G401 (cell line): ENCODE results near the gene FOSL1. TPM values are rescaled to one million over a fixed set of nuclear protein-coding genes. Genes with fewer than 3 reads are reported as not detected.
A peak's percentile ranks its signal among the peaks of the same experiment; 100 is the strongest.

ENCODE experiments used
- DNase-seq: peaks from one replicate; pipeline ENCODE4 v3.0.0-alpha.2; 2015; ENCODE audit warnings: low spot score
- in situ Hi-C: cut with HindIII; loops from 2 replicates; pipeline ENCODE4 v1.10.0; 2016; ENCODE audit warnings: low sequenced_read_pairs, mixed read lengths
- total RNA-seq: library from RNA; depleted of rRNA; stranded (reverse); fragments of >200 nt; shearing (Covaris generic); gene quantifications from 2 replicates; pipeline ENCODE4 v1.2.3, GENCODE V29; 2014

The FOSL1 gene
- total RNA-seq, 1 experiment from 2014 or later = 30.8 TPM

DNA sequence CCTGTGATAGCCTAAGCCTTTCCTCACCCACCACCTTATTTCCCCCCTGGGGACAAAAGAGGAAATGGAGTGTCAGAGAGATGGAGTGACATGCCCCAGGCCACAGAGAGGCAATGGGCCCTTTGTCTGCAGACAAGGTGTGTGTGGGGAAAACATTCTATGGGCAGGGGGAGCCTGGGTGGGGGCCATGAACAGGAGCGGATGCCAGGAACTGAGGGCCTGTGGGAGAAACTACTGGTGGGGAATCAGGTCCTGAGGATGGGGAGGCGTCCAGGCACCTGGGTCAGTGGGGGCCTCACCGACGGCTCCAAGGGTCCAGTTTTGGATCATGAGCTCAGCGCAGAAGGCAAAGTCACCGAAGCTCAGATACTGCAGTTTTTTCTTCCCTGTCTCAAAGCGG is 15.0 kb downstream of the FOSL1 start:
- in situ Hi-C loops = no loop called here
- DNase-seq = no peak

DNA sequence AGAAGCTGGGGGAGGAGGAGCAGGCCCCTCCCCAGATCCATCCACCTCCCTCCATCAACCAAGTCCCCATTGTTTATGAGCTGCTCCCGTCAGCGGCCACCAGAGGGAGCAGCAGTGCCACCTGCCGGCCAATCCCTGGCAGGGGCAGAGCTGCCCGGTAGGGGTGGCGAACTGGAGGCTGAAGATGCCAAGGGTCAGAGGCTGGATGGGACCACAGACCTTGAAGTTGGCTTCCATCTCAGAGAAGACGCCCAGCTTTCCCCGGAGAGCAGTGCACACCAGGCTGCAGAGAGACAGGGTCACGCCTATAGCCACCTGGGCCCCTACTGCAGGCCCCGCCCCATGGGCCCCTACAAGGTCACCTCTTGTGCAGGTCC is 15.5 kb downstream of the FOSL1 start:
- peak; percentile 81 for DNase-seq
- in situ Hi-C loops = no loop called here

DNA sequence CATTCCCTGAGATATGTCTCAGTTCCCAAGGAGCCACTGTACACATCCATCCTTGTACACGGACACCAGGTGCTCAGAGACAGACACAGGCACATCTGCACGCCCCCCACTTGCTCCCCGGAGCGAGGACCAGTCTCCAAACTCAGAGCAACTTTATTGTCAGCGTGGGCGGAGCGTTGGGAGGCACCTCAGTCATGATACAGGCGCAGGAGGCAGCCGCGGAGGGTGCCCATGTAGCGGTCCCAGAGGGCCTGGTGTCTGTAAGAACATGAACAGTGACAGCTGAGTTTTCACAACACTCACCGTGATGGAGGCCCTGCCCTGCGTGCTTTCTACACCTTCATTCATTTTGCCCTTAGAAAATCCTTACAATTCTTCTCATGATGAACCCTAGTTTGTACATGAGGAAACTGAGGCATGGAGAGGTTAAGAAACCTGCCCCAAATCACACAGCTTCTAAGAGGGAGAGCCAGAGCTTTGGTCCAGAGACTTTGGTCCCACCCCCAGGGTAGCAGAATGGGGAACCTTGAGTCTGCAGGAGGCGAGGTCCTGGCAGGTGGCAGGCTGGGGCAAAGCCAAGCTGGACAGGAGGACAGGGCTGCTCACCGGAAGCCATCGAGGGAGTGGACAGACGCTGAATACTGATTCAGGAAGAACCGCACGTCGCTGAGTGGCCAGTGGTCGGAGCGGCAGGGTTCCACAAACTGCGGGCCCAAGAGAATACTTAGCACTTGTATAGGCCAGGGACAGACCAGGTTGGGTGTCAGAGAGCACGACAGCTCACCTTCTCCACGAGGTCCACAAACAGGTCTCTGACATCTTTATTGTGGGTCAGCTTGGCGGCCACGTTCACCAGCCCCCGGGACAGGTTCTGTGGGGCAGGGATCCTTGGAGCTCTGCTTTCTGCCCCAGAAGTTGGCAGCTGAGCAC is 16.1 kb downstream of the FOSL1 start:
- DNase-seq = no peak
- in situ Hi-C loops = no loop called here

DNA sequence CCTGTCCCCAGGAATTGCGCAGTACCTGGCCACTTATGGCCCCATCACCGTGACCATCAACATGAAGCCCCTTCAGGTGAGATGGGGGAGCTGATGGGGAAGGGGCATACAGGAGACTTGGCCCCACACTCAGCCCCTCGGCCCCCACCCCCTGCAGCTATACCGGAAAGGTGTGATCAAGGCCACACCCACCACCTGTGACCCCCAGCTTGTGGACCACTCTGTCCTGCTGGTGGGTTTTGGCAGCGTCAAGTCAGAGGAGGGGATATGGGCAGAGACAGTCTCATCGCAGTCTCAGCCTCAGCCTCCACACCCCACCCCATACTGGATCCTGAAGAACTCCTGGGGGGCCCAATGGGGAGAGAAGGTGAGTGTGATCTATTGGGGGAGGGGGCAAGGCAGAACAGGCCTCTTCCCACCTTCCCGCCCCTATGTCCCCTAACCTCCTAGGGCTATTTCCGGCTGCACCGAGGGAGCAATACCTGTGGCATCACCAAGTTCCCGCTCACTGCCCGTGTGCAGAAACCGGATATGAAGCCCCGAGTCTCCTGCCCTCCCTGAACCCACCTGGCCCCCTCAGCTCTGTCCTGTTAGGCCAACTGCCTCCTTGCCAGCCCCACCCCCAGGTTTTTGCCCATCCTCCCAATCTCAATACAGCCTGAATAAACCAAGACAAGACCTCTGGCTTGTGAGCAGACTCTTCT is 17.0 kb downstream of the FOSL1 start:
- DNase-seq = no peak
- in situ Hi-C loops = no loop called here

DNA sequence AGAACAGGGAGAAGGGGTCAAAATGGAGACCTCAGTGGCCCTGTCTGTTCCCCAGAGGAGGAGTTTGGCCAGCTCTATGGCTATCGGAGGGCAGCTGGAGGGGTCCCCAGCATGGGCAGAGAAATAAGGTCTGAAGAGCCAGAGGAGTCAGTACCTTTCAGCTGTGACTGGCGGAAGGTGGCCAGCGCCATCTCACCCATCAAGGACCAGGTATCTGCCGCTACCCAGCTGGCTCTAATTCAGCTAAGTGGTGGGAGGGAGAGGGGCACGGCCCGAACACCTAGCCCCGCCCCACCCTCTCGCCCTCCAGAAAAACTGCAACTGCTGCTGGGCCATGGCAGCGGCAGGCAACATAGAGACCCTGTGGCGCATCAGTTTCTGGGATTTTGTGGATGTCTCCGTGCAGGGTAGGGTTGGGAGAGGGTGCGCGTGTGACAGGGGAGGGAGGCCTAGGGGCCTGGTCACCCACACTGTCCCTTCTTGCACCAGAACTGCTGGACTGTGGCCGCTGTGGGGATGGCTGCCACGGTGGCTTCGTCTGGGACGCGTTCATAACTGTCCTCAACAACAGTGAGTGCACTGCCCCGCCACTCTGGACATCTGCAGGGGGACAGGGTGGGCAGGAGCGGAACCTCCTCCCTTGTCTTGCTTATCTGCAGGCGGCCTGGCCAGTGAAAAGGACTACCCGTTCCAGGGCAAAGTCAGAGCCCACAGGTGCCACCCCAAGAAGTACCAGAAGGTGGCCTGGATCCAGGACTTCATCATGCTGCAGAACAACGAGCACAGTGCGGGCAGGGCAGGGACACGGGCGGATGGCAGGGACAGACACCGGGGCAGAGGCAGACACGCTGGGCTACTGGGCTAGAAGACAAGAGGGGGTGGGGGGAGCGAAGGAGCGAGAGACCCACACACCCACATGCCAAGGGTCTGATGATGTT is 17.8 kb downstream of the FOSL1 start:
- in situ Hi-C loops = no loop called here
- no peak for DNase-seq

DNA sequence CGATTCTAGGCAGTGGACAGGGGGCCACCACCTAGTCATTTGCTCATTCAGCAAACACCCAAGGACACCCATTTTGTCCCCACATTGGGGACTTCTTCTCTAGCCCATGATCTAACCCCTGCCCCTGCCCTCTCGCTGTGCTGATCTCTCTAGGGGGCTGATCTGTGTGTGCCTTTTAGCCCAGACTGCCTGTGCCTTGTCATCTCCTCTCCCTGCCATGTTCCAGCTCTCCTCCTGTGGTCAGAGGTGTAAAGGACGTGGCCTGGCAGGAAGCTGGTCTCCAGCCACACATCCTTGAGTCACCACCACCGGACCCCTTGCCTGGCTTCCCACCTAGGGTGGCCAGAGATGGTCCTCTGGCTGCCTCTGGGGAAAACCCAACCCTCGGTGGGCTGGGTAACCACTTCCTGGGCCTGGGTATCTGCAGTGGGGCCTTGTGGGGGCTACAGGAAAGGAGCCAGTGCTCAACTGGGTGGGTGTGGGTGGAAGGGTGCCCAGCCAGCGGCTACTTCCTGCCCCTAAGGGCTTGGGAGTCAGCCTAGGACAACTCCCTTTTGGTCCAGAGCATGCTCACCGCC is 19.3 kb downstream of the FOSL1 start:
- in situ Hi-C loops = no loop called here
- no peak for DNase-seq

DNA sequence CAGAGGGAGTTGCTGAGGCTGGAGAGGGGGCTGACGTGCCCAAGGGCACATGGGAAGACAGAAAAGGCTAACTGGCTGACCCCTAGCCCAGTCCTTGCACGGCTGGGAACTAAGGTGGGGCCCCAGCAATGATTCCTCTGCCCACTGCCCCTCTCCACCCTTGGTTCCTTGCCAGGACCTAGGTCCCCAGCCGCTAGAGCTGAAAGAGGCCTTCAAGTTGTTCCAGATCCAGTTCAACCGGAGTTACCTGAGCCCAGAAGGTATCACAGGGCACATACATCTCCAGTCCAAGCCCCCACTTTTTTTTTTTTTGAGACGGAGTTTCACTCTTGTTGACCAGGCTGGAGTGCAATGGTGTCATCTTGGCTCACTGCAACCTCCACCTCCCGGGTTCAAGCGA is 20.2 kb downstream of the FOSL1 start:
- in situ Hi-C loops = no loop called here
- no peak for DNase-seq

DNA sequence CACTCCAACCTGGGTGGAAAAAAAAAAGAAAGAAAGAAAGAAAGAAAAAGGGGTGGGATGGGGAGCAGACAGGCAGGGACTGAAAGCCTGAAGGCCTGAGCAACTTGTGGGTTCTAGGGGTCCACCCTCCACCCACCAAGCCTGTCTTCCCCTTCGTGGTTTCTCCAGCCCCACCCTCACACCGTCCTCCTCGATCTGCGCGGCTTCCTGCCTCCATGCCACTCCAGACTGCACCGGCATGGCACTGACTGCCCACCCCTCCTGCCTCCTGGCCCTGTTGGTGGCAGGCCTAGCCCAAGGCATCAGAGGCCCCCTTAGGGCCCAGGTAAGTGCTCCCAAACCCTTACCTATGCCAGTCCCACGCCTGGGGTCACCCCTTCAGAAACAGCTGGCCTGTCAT is 20.6 kb downstream of the FOSL1 start, which contains the start of gene CTSW:
CTSW (plus strand) TSS at position 221 of the 400 bp plus-strand sequence; CDS start at position 239, 18 bp downstream.
- no peak for DNase-seq
- in situ Hi-C loops = no loop called here

DNA sequence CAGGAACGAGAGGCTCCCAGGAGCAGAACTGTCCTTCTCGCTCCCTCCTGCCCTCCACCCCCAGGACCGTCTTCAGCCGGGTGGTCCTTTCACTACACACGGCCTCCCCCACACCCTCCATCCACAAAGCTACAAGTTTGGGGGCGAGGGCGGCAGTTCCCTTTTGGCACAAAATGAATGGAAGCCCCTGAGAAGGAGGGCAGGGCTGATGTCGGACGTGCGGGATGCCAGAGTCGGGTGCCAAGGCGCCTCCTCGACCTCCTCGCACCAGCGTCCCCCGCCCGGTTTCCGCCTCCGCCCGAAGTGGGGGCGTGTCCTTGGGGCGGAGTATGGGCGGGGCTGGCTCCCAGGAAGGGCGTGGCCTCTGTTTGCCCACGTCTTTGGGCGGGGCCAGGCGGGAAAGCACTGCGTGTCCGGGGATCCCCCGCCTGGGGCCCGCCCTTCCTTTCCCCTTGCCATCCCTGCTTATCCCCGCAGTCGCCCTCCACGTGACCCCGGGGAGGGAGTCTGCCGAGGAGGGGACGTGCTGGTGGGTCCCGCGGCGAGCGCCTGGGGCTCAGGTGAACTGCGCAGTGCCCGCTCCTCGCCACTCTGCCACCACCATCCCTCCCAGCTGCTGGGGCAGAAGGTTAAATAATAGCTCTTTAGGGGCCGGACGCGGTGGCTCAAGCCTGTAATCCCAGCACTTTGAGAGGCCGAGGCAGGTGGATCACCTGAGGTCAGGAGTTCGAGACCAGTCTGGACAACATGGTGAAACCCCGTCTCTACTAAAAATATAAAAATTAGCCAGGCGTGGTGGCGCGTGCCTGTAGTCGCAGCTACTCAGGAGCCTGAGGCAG is 26.7 kb downstream of the FOSL1 start:
- in situ Hi-C loops = no loop called here

DNA sequence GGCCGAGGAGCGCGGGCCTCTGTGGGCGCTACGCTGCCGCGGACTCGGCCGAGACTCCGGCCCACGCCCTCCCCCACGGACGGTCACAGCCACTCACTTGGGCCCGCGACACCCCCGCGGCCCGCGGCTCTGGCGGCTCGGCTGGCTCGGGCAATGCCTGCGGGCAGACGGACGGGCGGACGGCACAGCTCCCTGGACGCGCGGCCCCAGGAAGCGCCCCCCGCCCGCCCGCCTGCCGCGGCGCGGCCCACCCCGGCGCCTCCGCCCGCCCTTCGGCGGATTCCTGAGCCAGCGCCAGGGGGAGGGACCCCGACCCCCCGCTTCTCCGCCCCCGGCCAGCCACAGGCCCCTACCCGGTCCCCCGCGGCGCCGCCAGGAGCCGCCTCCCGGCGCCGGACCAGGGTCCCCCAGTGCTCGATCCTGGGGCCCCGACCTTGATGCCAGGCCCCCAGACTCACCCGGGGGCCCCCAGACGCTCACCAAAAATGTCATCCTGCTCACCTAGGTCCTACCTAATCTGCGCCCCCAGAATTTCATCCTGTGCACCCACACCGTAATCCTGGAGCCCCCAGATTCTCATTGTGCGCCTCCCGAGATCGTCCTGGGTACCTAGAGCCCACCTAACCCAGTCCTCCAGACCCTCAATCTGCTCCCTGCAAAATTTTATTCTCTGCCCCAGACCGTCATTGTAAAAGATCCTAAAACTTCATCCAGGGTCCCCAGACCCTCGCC is 27.4 kb downstream of the FOSL1 start, which contains the start of gene EFEMP2:
EFEMP2 (minus strand) TSS at position 215 of the 732 bp plus-strand sequence. CDS start 446 bp downstream, outside the sequence.
- in situ Hi-C loops = no loop called here
- DNase-seq = no peak

More for the DNA sequence above, 26.7 kb downstream of the FOSL1 start:
- DNase-seq = peak; percentile 94

DNA sequence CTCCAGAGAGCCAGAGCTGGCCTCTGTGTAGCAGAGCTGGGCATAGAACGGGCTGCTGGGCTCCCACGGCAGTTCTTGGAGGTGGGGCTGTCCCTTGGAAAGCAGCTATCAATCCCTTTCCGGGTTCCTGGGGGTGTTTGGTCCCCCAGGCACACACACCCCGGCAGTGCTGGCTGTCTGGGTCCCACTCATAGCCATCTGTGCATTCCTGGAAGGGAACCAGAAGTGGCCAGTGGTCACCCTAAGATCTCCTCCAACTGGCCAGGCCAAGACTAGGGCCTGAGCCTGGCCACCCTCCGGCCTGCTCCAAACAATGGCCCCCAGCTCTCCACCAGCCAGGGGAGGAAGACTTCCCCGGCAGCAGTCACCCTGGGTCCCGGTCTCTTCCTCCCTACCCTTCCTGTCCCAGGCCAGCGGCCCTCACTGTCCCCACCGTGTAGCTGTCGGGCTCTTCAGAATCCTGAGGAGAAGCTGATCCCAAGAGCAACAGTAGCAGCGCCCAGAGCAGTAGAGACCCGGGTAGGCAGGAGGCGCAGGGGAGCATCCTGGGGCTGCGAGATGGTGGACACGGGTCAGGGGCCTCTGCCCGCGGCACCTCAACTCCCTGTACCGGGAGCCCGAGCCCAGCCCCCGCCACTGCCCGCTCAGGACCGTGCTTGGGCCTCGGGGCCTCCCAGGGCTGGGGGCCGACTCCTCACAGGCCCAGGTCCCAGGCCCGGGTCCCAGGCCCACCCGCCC is 28.2 kb downstream of the FOSL1 start:
- in situ Hi-C loops = no loop called here
- DNase-seq = peak; percentile 35

DNA sequence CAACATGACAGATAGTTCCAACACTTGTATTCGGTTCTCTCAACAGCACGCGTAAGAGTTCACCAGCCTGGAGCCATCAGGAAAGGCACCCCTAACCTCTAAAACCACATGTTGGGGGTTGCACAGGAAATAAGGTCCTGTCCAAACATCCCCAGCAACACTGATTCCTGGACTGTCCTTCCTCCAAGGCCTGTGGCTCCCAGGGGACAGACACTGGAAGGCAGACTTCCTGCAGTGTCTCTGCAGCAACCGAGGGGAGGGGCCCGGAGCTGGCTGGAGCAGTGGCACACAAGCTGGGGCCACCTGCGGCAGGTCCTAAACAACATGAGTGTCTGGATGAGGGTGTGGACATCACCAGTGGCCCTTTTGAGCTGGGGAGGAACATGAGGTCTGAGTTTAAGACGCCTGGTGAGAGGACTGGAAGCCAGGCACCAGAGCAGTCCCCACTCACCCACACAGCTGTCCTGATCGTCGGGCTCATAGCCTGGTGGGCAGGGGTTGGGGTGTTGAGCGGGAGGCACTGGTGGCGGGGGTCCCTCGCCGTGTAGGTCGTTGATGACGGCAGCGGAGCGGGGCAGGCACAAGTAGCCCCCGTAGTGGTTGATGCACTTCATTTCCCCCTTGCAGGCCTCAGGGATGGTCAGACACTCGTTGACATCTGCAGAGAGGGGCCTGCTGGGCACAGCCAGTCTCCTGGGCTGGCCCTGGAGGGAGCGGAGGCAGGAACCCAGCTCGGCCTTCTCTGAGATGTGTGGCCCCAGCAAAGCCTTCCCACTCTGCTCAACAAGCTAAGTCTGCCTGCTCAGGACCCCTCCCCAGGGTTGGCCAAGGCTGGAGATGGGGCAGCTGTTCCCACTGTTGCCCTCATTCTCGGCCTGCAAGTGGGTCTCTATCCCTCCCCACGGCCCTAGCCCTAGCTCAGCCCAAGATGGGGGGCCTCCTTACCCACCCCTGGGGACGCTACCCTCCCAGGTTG is 29.2 kb downstream of the FOSL1 start:
- DNase-seq = no peak
- in situ Hi-C loops = no loop called here

DNA sequence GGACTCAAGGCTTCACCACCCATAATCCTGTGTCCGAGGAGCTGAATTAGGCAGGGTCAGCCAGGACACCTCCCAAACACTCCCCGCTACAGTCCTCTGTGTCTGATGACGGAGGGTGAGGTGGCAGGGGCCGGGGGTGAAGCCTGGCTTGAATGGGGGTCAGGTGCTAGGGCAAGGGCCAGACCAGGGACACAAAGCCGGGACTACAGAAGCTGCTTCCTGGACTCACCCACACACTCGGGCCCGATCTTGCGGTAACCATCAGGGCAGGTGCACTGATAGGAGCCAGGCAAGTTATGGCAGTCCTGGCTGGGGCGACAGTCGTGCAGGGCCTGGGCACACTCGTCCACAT is 29.9 kb downstream of the FOSL1 start:
- in situ Hi-C loops = no loop called here
- no peak for DNase-seq

DNA sequence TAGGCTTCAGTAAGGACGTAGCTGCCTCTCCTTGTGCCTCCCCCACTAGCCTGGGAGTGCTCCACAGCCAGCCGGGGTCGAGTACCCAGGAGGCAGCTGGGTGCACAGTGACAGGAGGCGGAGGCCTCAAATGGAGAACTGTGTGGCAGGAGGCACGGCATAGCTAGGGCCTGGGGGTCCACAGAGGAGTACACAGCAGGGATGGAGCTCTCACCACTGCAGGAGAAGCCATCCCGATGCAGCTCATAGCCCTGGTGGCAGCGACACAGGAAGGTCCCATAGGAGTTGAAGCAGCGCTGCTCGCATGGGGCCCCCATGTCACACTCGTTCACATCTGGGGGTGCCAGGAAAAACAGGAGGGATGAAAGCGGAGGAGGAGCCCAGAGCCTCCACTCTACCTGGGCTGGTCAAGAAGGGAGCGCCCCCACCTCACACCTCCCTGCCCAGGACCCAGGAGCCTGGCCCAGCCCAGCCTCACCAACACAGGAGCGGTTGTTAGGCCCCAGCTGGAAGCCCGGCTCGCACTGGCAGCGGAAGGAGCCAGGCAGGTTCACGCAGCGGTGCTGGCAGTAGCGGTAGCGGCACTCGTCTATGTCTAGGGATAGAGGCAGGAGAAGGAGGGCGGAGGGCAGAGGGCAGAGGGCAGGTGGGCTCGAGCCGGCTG is 30.4 kb downstream of the FOSL1 start:
- in situ Hi-C loops = no loop called here
- no peak for DNase-seq

DNA sequence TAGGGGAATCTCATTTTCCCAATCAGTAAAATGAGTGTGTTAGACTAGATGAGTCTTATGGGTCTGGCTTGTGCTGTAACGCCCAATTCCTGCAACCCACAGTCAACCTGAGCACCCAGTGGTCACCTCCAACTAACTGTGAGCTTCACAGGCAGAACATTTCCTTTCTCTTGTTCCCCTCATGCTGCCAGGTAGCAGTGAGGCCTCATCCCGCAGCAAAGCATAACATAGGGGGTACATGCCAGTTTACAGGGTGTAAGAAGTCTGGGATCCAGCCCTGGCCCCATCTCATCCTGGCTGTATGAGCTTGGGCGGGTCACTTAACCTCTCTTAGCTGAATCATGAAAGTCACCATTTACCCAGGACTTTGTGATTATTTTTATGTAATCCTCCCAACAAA is 31.3 kb downstream of the FOSL1 start:
- DNase-seq = no peak
- in situ Hi-C loops = no loop called here
